IMR-90 (cell line): Measurements from ENCODE around the gene C15orf39. TPM values are rescaled to one million over a fixed set of nuclear protein-coding genes. Genes with fewer than 3 reads are reported as not detected.

Experiments
- ATAC-seq: fragments of 200-7000 bp; cut with Tn5 transposase; 2 replicates; pipeline ENCODE4 v1.9.1; 2020; ENCODE audit warnings: low read depth, mild to moderate bottlenecking, moderate library complexity
- BruUV-seq: library from RNA; stranded (reverse); fragments of 400-500 nt; replicated peaks from 2 replicates; lab custom pipeline; 2021; lab: Mats Ljungman, UMichigan
- CTCF ChIA-PET: fragments of 300-600 bp; formaldehyde crosslinking; extraction: SDS; loops from one replicate; lab custom pipeline; 2021; ENCODE audit warnings: antibody characterized with exemption; lab: Yijun Ruan, JAX
- POLR2A ChIA-PET: fragments of 300-600 bp; sonication (Branson Sonifier 250); formaldehyde crosslinking; loops from one replicate; lab custom pipeline; 2022; ENCODE audit warnings: antibody characterized with exemption; ENCODE audit not compliant: unreplicated experiment; lab: Charles Lee
- DNase-seq: peaks from one replicate; pipeline ENCODE4 v3.0.0; 2013
- H2AFZ ChIP-seq: replicated peaks from 2 replicates; pipeline ENCODE3; 2013; ENCODE audit warnings: low read length, mild to moderate bottlenecking; ENCODE audit not compliant: poor library complexity
- H2AK5ac ChIP-seq: 2 replicates; pipeline ENCODE4 v1.6.1; 2013; ENCODE audit warnings: low read depth, low read length, inconsistent platforms
- H2AK9ac ChIP-seq: replicated peaks from 2 replicates; pipeline ENCODE3; 2013; ENCODE audit warnings: mild to moderate bottlenecking, low read depth, low read length, moderate library complexity; ENCODE audit not compliant: poor library complexity
- H2BK120ac ChIP-seq: 2 replicates; pipeline ENCODE4 v1.6.1; 2013; ENCODE audit warnings: low read depth, low read length, inconsistent platforms
- H2BK15ac ChIP-seq: 3 replicates; pipeline ENCODE4 v1.6.1; 2013; ENCODE audit warnings: low read depth, low read length, inconsistent platforms
- H2BK20ac ChIP-seq: 2 replicates; pipeline ENCODE4 v1.6.1; 2013; ENCODE audit warnings: low read depth, mild to moderate bottlenecking, inconsistent platforms, low read length, moderate library complexity
- H2BK5ac ChIP-seq: 2 replicates; pipeline ENCODE4 v1.6.1; 2013; ENCODE audit warnings: mild to moderate bottlenecking, low read depth, low read length, inconsistent platforms; ENCODE audit not compliant: poor library complexity, severe bottlenecking
- H3K14ac ChIP-seq: replicated peaks from 2 replicates; pipeline ENCODE4 v1.6.1; 2013; ENCODE audit warnings: low read depth, low read length, inconsistent platforms
- H3K18ac ChIP-seq: 2 replicates; pipeline ENCODE4 v1.6.1; 2013; ENCODE audit warnings: low read depth, low read length, control low read depth
- H3K23ac ChIP-seq: 2 replicates; pipeline ENCODE4 v1.6.1; 2013; ENCODE audit warnings: low read depth, low read length, inconsistent platforms
- H3K27ac ChIP-seq: 2 replicates; pipeline ENCODE4 v1.5.1; 2013; ENCODE audit warnings: mild to moderate bottlenecking, control low read depth, low read length; ENCODE audit not compliant: insufficient read depth
- H3K27me3 ChIP-seq: 2 replicates; pipeline ENCODE4 v1.6.1; 2013; ENCODE audit warnings: low read length; ENCODE audit not compliant: control insufficient read depth, insufficient read depth
- H3K36me3 ChIP-seq: 2 replicates; pipeline ENCODE4 v1.6.1; 2013; ENCODE audit warnings: low read length, mixed read lengths; ENCODE audit not compliant: control insufficient read depth, insufficient read depth
- H3K4ac ChIP-seq: 2 replicates; pipeline ENCODE4 v1.6.1; 2013; ENCODE audit warnings: low read depth, low read length, inconsistent platforms
- H3K4me1 ChIP-seq: 2 replicates; pipeline ENCODE4 v1.6.1; 2013; ENCODE audit warnings: low read length, mixed read lengths; ENCODE audit not compliant: control insufficient read depth, insufficient read depth
- H3K4me2 ChIP-seq: 2 replicates; pipeline ENCODE4 v1.6.1; 2013; ENCODE audit warnings: low read depth, mild to moderate bottlenecking, control low read depth, low read length, moderate library complexity
- H3K4me3 ChIP-seq: 2 replicates; pipeline ENCODE4 v1.5.1; 2013; ENCODE audit warnings: low read depth, mild to moderate bottlenecking, control low read depth, low read length, moderate library complexity; ENCODE audit not compliant: insufficient read depth
- H3K56ac ChIP-seq: 2 replicates; pipeline ENCODE4 v1.6.1; 2013; ENCODE audit warnings: low read length, inconsistent platforms; ENCODE audit not compliant: insufficient read depth; ENCODE audit errors: extremely low read depth
- H3K79me1 ChIP-seq, 2 experiments: 2 replicates each; pipeline ENCODE4 v1.6.1; 2013; ENCODE audit warnings: low read length in 2 of 2, inconsistent platforms in 1 of 2, low read depth in 1 of 2
- H3K9ac ChIP-seq: 2 replicates; pipeline ENCODE4 v1.6.1; 2013; ENCODE audit warnings: low read depth, low read length, control low read depth
- H3K9me1 ChIP-seq: 2 replicates; pipeline ENCODE4 v1.6.1; 2013; ENCODE audit warnings: low read length, inconsistent platforms; ENCODE audit not compliant: insufficient read depth
- H3K9me3 ChIP-seq: 2 replicates; pipeline ENCODE4 v1.6.1; 2013; ENCODE audit warnings: low read length; ENCODE audit not compliant: control insufficient read depth, insufficient read depth
- H4K20me1 ChIP-seq: 2 replicates; pipeline ENCODE4 v1.6.1; 2013; ENCODE audit warnings: low read length, inconsistent platforms; ENCODE audit not compliant: insufficient read depth
- H4K5ac ChIP-seq: 2 replicates; pipeline ENCODE4 v1.6.1; 2013; ENCODE audit warnings: mild to moderate bottlenecking, low read depth, low read length, control low read depth
- H4K8ac ChIP-seq, 2 experiments: 2 replicates each; pipeline ENCODE4 v1.6.1; 2013; ENCODE audit warnings: low read depth in 2 of 2, low read length in 2 of 2, control low read depth in 1 of 2, inconsistent platforms in 1 of 2
- H4K91ac ChIP-seq: 2 replicates; pipeline ENCODE4 v1.6.1; 2013; ENCODE audit warnings: low read depth, low read length, inconsistent platforms; ENCODE audit not compliant: insufficient read depth
- POLR2A ChIP-seq: IDR thresholded peaks from 2 replicates; pipeline ENCODE4 v1.6.1; 2012; ENCODE audit warnings: mild to moderate bottlenecking, low read depth, low read length
- WGBS, 2 experiments: methylation state at CpG; one replicate each; pipeline versions ENCODE4 v1.1.5 to v1.1.7; 2013; ENCODE audit warnings: missing lambda C conversion rate in 2 of 2; ENCODE audit not compliant: insufficient read length in 1 of 2; ENCODE audit errors: extremely low coverage in 2 of 2; 5-methylcytosine and 5-hydroxymethylcytosine counted together
- dilution Hi-C: fragments of 300-500 bp; cut with HindIII; formaldehyde crosslinking; loops from one replicate; pipeline ENCODE4 v1.14.3; 2018; ENCODE audit warnings: low sequenced_read_pairs; ENCODE audit not compliant: unreplicated experiment
- in situ Hi-C: fragments of 300-500 bp; cut with MboI; formaldehyde crosslinking; loops from 3 replicates; pipeline ENCODE4 v1.14.3; 2019; ENCODE audit warnings: low sequenced_read_pairs, inconsistent platforms, mixed read lengths
- intact Hi-C: fragments of 100-400 bp; cut with micrococcal nuclease; formaldehyde crosslinking; loops from 2 replicates; pipeline ENCODE4 v1.10.0; 2022
- polyA plus RNA-seq, 3 experiments: library from polyadenylated mRNA; depleted of rRNA; stranded (reverse); fragments of >200 nt; gene quantifications; 2 replicates each; pipeline ENCODE4 v1.2.3, GENCODE V29; 2012; ENCODE audit warnings: low replicate concordance in 1 of 3
- total RNA-seq: library from RNA; depleted of rRNA; stranded (reverse); fragments of >200 nt; gene quantifications from 2 replicates; pipeline ENCODE4 v1.2.3, GENCODE V29; 2012

The C15orf39 gene
- total and polyA plus RNA-seq, 2 of the 4 experiments (the other 2 are of a cell fraction), result 1.3 to 5.7 TPM

- Histone ChIP-seq H3K79me1 (no peaks in the 10 kb centered on the region), H3K4me1 (no peaks in the 10 kb centered on the region), H3K4me3 (no peak overlapping the region), H2BK20ac (no peak overlapping the region), H4K91ac (no peak overlapping the region), H4K5ac (no peak overlapping the region), H3K4ac (no peak overlapping the region), H3K36me3 (no peaks in the 10 kb centered on the region), H3K9me1 (no peaks in the 10 kb centered on the region), H3K27ac (no peak overlapping the region), H3K18ac (no peak overlapping the region), H3K9ac (no peak overlapping the region), H3K27me3 (peaks cover 74% of the 10 kb centered on the region), H3K23ac (no peak overlapping the region), H2AK5ac (no peak overlapping the region), H3K4me2 (no peak overlapping the region), H2AK9ac (no peak overlapping the region), H2BK5ac (no peak overlapping the region), H2BK15ac (no peak overlapping the region), H3K9me3 (no peaks in the 10 kb centered on the region), H3K56ac (no peak overlapping the region), H2AFZ (peak overlapping the region; percentile 13), H4K8ac (no peak overlapping the region), H3K14ac (no peak overlapping the region), H2BK120ac (no peak overlapping the region), H4K20me1 (no peaks in the 10 kb centered on the region)
- intact Hi-C loops (no loop called here), dilution Hi-C loops (no loop called here), in situ Hi-C loops (no loop called here)
- 38% methylated on average over 2 of the region's 4 CpGs; no CpG with 5 or more reads in 1 of the 2 experiments for WGBS, 2 experiments
- DNase-seq, result no peak
- no TSS peak for BruUV-seq
- ChIA-PET CTCF (no interaction called here), POLR2A (no interaction called here)
- no peak for TF ChIP-seq POLR2A
- no peak for ATAC-seq
Measured at GRCh38 chr15:75231836-75232235, 30.2 kb downstream of the C15orf39 start.
